NAMALWA (cell line): Measurements from ENCODE around the gene FAM124B.

Experiments used
- DNase-seq: peaks from one replicate; pipeline ENCODE4 v3.0.0-alpha.2; 2015; ENCODE audit warnings: low spot score

The FAM124B gene

DNA sequence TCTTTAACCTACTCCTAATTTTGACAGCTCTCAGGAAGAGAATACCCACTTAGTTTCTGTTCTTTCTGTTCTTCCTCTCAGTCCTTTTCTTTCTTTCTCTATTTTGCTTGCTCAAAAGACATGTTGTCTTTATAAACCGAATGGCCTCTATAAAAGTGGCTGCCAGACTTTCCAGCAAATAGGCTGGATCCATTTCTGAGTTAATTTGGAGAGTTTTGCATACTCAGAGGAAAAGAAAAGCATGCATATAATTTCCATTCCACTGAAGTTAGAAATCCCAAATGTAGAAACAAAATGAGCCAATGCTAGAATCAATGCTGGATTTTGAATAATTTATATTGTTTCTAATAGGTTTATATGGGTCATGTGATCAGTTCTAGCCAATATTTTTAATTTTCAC, 65.9 kb downstream of the FAM124B start:
- DNase-seq, result no peak

DNA sequence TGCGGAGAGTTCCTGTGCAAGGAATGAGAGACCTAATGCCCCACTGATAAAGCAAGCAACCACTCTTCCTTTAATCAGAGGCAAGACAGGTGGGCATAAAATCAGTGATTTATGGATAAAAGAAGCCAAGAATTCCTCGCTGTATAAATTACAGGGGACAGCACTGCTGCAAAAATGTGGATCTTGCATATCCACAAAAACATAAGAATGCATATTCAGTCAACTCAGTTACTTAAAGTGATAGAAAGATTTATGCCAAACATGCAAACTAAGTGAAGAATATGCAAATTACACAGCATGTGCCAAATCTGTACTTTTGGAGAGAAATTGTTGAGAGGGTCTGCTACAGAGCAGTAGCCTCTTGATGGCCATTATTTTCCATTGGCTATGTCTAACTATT, 67.2 kb downstream of the FAM124B start:
- DNase-seq, result no peak

DNA sequence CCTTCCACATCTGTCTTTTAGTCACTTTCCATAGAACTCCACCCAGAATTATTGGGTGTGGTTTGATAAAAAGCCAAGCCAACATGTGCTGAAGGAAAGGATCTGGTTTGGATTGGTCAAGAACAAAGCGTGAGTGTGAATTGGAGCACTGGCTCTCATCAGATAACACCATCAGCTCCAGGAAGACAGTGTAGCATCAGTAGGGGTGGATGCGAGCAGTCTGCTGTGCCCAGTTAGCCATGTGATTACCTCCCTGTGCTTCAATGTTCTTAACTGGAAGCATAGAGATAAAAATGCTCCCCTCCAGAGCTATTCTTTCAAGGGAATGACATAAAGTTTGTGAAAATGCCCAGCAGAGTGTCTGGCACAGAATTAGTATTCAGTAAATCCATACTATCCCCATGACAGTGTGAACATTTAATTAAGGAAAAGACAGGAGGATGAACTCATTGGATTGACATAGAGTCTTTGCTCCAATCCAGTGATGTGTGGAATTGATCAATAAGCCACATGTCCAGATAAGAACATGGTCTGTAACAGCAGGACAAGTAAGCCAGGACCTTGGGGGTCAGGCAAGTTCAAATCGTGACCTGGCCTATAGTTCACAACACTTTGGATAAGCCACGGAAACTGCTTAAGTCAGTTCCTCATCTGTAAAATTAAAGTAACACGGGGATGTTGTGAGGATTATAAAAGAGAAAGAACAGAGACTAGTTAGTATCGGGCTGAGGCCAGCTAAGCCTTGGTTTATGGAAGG, 68.0 kb downstream of the FAM124B start:
- DNase-seq, result no peak

DNA sequence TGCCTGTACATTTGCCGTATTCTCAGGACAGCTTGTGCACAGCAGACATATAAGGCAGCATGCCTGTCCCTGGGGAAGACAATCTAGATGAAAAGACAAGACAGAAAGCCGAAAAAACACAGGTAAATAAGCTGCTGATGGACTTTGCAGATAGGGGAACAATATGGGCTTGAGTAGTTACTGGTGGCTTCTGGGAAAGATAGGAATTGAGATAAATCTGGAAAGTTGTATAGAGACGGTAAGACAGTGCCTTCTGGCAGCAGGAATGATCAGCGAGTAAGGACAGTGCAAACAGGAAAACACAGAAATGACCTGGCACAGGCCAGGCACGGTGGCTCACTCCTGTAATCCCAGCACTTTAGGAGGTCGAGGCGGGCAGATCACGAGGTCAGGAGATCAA, 70.2 kb downstream of the FAM124B start:
- DNase-seq, result no peak

DNA sequence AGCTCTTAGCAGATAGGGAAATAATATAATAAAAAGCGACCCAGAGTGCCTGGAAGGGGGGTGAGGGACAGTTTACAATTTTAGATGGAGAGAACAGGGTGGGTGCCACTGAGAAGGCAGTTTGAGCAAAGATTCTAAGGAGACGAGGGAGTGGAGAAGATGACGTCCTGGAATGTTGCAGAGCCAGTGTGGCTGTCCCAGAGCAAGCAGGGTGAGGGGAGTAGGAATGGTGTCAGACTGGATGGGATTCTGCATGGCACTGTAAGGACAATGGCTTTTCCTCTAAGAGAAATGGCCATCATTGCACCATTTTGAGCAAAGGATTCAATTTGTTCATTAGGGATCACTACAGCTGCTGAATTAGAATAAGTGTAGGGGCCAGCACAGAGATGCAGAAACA, 73.1 kb downstream of the FAM124B start:
- no peak for DNase-seq
